ENCODE measurements around the gene CCDC12. TPM values are rescaled to one million over a fixed set of nuclear protein-coding genes. Genes with fewer than 3 reads are reported as not detected.
A peak's percentile ranks its signal among the peaks of the same experiment; 100 is the strongest.

CCDC12 gene
- total and polyA plus RNA-seq, 2 experiments from 2014 or later, result 17.4 to 43.8 TPM

DNA sequence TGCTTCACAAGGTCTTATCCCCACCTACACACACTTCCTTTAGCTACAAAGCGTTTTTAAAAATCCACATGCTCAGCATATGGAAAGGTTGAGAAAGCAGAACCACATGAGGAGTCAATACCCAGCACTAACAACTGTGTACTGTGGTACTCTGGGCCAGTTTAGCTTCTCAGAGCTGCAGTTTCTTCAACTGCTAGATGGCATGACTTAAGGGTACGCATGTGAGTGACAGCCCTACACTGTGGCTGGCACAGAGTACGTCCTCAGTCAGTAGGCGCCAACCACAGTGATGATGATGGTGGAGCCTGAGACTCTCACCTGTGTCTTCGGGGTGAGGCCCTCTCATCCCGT is 17.4 kb downstream of the CCDC12 start:
- Histone ChIP-seq H3K9me2 (ENCODE audit: insufficient read depth) (no peaks in the 10 kb centered on the region), H2AFZ (no peak overlapping the region), H3K9ac (no peak overlapping the region), H3K79me2 (ENCODE audit: insufficient read depth) (peaks cover 93% of the 10 kb centered on the region), H3K9me3 (ENCODE audit: low read depth) (no peaks in the 10 kb centered on the region), H3K27ac (no peak overlapping the region; the same call in 1 of the 2 replicates), H3F3A (ENCODE audit: insufficient read depth) (peaks cover 20% of the 10 kb centered on the region), H3K36me3 (ENCODE audit: low read depth) (no peaks in the 10 kb centered on the region), H3K4me1 (ENCODE audit: insufficient read depth) (peaks cover 22% of the 10 kb centered on the region), H3K27me3 (replicated peaks; ENCODE audit: insufficient read depth) (no peaks in the 10 kb centered on the region), H3K4me3 (no peak overlapping the region), H4K20me1 (ENCODE audit: insufficient read depth) (peaks cover 25% of the 10 kb centered on the region), H3K4me2 (ENCODE audit: unreplicated experiment) (no peak overlapping the region)
- in situ Hi-C loops (cut with MboI), result no loop called here
- 72 to 80% methylated on average over 6 of the region's 6 CpGs for WGBS, 2 experiments (ENCODE audit: low coverage in 1 of 2, low lambda C conversion rate in 2 of 2, missing lambda C conversion rate in 2 of 2)
- peak; percentile 33 for DNase-seq
- no peak for TF ChIP-seq EZH2phosphoT487 (IDR thresholded peaks at IDR 0.05; ENCODE audit: insufficient read depth, low read depth)

DNA sequence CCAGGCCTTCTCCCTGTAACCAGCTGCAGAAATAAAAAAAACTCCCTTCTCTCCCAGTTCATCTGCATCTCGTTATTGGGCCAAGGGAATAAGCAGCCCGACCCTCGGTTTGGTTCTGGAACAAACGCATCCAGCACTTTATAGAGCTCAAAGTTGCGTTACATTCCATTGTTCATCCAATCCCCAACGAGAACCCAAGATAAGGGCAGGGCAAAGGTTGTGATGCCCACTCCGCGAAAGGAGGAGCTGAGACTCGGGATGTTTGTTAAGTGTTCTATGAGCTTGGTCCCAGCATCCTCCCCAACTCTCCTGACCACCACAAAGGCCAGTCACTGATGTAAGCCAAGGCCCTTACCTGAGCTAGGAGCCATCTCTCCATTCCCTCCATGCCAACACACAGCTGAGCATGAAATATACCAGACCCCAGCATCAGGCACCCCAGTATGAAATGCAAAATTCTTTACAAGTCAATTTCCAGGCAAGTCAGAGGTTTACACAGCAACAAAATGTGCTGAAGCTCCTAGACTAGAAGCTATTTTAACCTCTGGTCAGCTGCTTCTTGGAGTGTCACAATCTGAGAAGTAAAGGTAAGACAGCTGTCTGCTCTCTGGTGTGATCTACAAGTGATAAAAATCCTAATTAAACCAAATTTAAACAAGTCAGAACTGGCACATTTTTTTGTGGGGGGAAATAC is 17.9 kb downstream of the CCDC12 start:
- Histone ChIP-seq H3K79me2 (ENCODE audit: insufficient read depth) (peaks cover 98% of the 10 kb centered on the region), H3K36me3 (ENCODE audit: low read depth) (no peaks in the 10 kb centered on the region), H3K9me3 (ENCODE audit: low read depth) (no peaks in the 10 kb centered on the region), H3F3A (ENCODE audit: insufficient read depth) (peaks cover 20% of the 10 kb centered on the region), H3K9me2 (ENCODE audit: insufficient read depth) (no peaks in the 10 kb centered on the region), H4K20me1 (ENCODE audit: insufficient read depth) (peaks cover 25% of the 10 kb centered on the region), H3K27ac (no peak overlapping the region; the same call in 1 of the 2 replicates), H2AFZ (no peak overlapping the region), H3K4me1 (ENCODE audit: insufficient read depth) (peaks cover 22% of the 10 kb centered on the region), H3K4me2 (ENCODE audit: unreplicated experiment) (no peak overlapping the region), H3K4me3 (no peak overlapping the region), H3K9ac (no peak overlapping the region), H3K27me3 (replicated peaks; ENCODE audit: insufficient read depth) (no peaks in the 10 kb centered on the region)
- no peak for DNase-seq
- no peak for TF ChIP-seq EZH2phosphoT487 (IDR thresholded peaks at IDR 0.05; ENCODE audit: insufficient read depth, low read depth)
- no peak for TF ChIP-seq EZH2 (IDR thresholded peaks at IDR 0.05; ENCODE audit: insufficient read depth, poor library complexity, severe bottlenecking)
- 34 to 35% methylated on average over 9 of the region's 9 CpGs for WGBS, 2 experiments (ENCODE audit: low coverage in 1 of 2, low lambda C conversion rate in 2 of 2, missing lambda C conversion rate in 2 of 2)
- in situ Hi-C loops (cut with MboI), result no loop called here

DNA sequence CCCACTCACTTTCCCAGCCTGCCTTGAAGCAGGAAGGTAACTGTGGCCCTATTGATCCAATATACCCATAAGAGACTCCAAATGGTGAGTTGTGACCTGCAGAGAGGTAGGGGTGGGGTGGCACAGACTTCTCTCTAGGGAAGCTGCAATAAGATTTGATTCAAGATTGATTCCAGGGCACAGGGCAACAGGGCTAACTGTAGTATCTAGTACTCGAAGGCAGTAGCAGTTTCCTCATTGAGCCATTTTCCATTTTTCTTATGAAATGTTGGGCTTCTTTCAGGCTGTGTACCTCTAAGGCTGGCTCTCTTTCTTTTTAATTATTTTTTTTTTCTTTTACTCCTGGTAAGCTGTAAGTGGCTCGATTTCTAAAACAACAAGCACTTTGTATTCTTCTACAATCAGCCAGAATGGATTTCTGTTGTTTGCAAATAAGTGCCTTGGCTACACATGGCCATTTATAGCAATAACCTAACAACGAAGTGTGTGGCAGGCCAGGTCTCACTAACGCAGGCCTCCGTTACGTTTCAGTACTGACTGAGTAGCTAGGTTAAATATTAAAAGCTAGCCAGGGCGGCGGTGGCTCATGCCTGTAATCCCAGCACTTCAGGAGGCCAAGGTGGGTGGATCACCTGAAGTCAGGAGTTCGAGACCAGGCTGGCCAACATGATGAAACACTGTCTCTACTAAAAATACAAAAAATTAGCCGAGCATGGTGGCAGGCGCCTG is 19.3 kb downstream of the CCDC12 start:
- Histone ChIP-seq H3K4me2 (ENCODE audit: unreplicated experiment) (no peak overlapping the region), H4K20me1 (ENCODE audit: insufficient read depth) (peaks cover 23% of the 10 kb centered on the region), H3F3A (ENCODE audit: insufficient read depth) (peaks cover 14% of the 10 kb centered on the region; the same call in 1 of the 2 replicates), H3K27me3 (replicated peaks; ENCODE audit: insufficient read depth) (no peaks in the 10 kb centered on the region), H3K36me3 (ENCODE audit: low read depth) (no peaks in the 10 kb centered on the region), H3K9me3 (ENCODE audit: low read depth) (no peaks in the 10 kb centered on the region), H3K4me1 (ENCODE audit: insufficient read depth) (peaks cover 22% of the 10 kb centered on the region), H3K9me2 (ENCODE audit: insufficient read depth) (no peaks in the 10 kb centered on the region), H3K4me3 (no peak overlapping the region), H3K79me2 (ENCODE audit: insufficient read depth) (peaks cover 100% of the 10 kb centered on the region), H2AFZ (no peak overlapping the region), H3K27ac (no peak overlapping the region), H3K9ac (no peak overlapping the region)
- DNase-seq, result no peak
- TF ChIP-seq EZH2 (IDR thresholded peaks at IDR 0.05; ENCODE audit: insufficient read depth, poor library complexity, severe bottlenecking), result no peak
- no peak for TF ChIP-seq EZH2phosphoT487 (IDR thresholded peaks at IDR 0.05; ENCODE audit: insufficient read depth, low read depth)
- in situ Hi-C loops (cut with MboI), result no loop called here
- 87 to 90% methylated on average over 9 to 11 of the region's 11 CpGs for whole genome bisulfite sequencing, 2 experiments (ENCODE audit: low coverage in 1 of 2, low lambda C conversion rate in 2 of 2, missing lambda C conversion rate in 2 of 2)

DNA sequence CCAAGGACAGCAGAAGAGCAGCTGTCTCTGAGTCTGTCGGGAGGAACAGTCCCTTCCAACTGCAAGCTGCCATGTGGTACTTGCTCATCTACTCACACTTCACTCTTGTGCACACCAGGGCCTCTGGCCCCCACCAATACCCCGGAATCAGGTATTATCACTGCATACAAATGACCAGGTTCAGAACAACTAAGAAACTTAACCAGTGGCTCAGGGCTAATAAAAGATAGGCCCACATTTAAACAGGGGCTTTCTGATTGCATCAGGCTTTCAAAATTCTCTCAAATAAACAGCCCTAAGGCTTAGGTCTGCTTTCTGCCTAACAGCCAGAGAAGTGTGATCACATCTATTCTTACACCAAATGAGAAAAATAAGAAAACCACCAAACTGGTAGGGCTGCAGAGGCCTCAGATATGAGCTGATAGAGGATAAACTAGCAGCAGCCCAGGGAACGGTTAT is 20.7 kb downstream of the CCDC12 start:
- peaks cover 27% of the 10 kb centered on the region for H4K20me1 ChIP-seq (ENCODE audit: insufficient read depth)
- H3K4me1 ChIP-seq (ENCODE audit: insufficient read depth), result peaks cover 22% of the 10 kb centered on the region
- in situ Hi-C loops (cut with MboI), result no loop called here
- DNase-seq, result no peak
- H3K9me2 ChIP-seq (ENCODE audit: insufficient read depth), result no peaks in the 10 kb centered on the region
- no peaks in the 10 kb centered on the region for H3K27me3 ChIP-seq (replicated peaks; ENCODE audit: insufficient read depth)
- no peak overlapping the region for H3K4me2 ChIP-seq (ENCODE audit: unreplicated experiment)
- TF ChIP-seq EZH2 (IDR thresholded peaks at IDR 0.05; ENCODE audit: insufficient read depth, poor library complexity, severe bottlenecking) (no peak), EZH2phosphoT487 (IDR thresholded peaks at IDR 0.05; ENCODE audit: insufficient read depth, low read depth) (no peak)
- peaks cover 99% of the 10 kb centered on the region for H3K79me2 ChIP-seq (ENCODE audit: insufficient read depth)
- H3K36me3 ChIP-seq (ENCODE audit: low read depth), result no peaks in the 10 kb centered on the region
- no peak overlapping the region for H3K27ac ChIP-seq
- WGBS, 2 experiments (ENCODE audit: low coverage in 1 of 2, low lambda C conversion rate in 2 of 2, missing lambda C conversion rate in 2 of 2), result 29 to 34% methylated on average over 3 of the region's 3 CpGs
- H3K9me3 ChIP-seq (ENCODE audit: low read depth), result no peaks in the 10 kb centered on the region
- H3K9ac ChIP-seq, result no peak overlapping the region
- H3F3A ChIP-seq (ENCODE audit: insufficient read depth), result peaks cover 10% of the 10 kb centered on the region; the same call in 1 of the 2 replicates
- no peak overlapping the region for H3K4me3 ChIP-seq
- H2AFZ ChIP-seq, result no peak overlapping the region

Measured in GM23248 (cell line).